A673 (cell line): ENCODE measurements around the gene SDK1. TPM values are rescaled to one million over a fixed set of nuclear protein-coding genes. Genes with fewer than 3 reads are reported as not detected.
"Not testable (repeated sequence)": the region's sequence is repeated elsewhere in the genome, so short reads cannot be mapped to it uniquely, and the experiment has no call there.

Source experiments
- BruUV-seq: library from RNA; stranded (reverse); fragments of 400-500 nt; replicated peaks from 2 replicates; lab custom pipeline; 2021; lab: Mats Ljungman, UMichigan
- CTCF ChIA-PET: fragments of 300-600 bp; sonication (Branson Sonifier 250); formaldehyde crosslinking; loops from one replicate; lab custom pipeline; 2022; ENCODE audit warnings: antibody characterized with exemption; lab: Charles Lee
- POLR2A ChIA-PET: fragments of 300-600 bp; sonication (Branson Sonifier 250); formaldehyde crosslinking; loops from one replicate; lab custom pipeline; 2022; ENCODE audit warnings: antibody characterized with exemption; ENCODE audit not compliant: low non-redundant PET; lab: Charles Lee
- DNase-seq: peaks from one replicate; pipeline ENCODE4 v3.0.0-alpha.2; 2015; ENCODE audit warnings: low spot score
- H3K27ac ChIP-seq: fragments of 200-600 bp; sonication (generic); 2 replicates; pipeline ENCODE4 v1.5.1; 2016; ENCODE audit warnings: mixed run types, low read depth, mild to moderate bottlenecking, mixed read lengths, antibody characterized with exemption, low read length; ENCODE audit not compliant: poor library complexity, severe bottlenecking
- H3K27me3 ChIP-seq: fragments of 200-600 bp; sonication (generic); replicated peaks from 2 replicates; pipeline ENCODE4 v1.6.1; 2017; ENCODE audit warnings: mixed run types, low read depth, mild to moderate bottlenecking, mixed read lengths, antibody characterized with exemption, low read length; ENCODE audit not compliant: insufficient read depth, poor library complexity
- H3K36me3 ChIP-seq: fragments of 200-600 bp; sonication (generic); 2 replicates; pipeline ENCODE4 v1.6.1; 2016; ENCODE audit warnings: mixed run types, mild to moderate bottlenecking, mixed read lengths, antibody characterized with exemption, low read length; ENCODE audit not compliant: insufficient read depth, poor library complexity, severe bottlenecking
- H3K4me1 ChIP-seq: fragments of 200-600 bp; sonication (generic); 2 replicates; pipeline ENCODE4 v1.6.1; 2017; ENCODE audit warnings: mixed run types, mild to moderate bottlenecking, mixed read lengths, antibody characterized with exemption, low read length; ENCODE audit not compliant: insufficient read depth, poor library complexity, severe bottlenecking
- H3K4me3 ChIP-seq: fragments of 200-600 bp; sonication (generic); 2 replicates; pipeline ENCODE4 v1.5.1; 2016; ENCODE audit warnings: low read depth, mixed run types, mild to moderate bottlenecking, mixed read lengths, low read length; ENCODE audit not compliant: poor library complexity, severe bottlenecking
- H3K9me3 ChIP-seq: fragments of 200-600 bp; sonication (generic); 2 replicates; pipeline ENCODE4 v1.6.1; 2016; ENCODE audit warnings: mixed run types, low read depth, mild to moderate bottlenecking, mixed read lengths, antibody characterized with exemption, low read length; ENCODE audit not compliant: poor library complexity, severe bottlenecking
- EZH2 ChIP-seq: fragments of 200-600 bp; sonication (generic); IDR thresholded peaks from 2 replicates; pipeline ENCODE4 v1.6.1; 2017; ENCODE audit warnings: borderline replicate concordance, low read depth, mild to moderate bottlenecking, mixed read lengths, antibody characterized with exemption, low read length; ENCODE audit not compliant: poor library complexity, severe bottlenecking
- intact Hi-C: fragments of 100-400 bp; cut with micrococcal nuclease; formaldehyde crosslinking; loops from one replicate; pipeline ENCODE4 v1.10.0; 2022; ENCODE audit not compliant: unreplicated experiment
- total RNA-seq: library from RNA; stranded (reverse); gene quantifications from 2 replicates; pipeline ENCODE4 v1.2.3, GENCODE V29; 2021
- TF ChIP-seq, protein P1 (sequence below): fragments of 300-800, 200-600 bp; sonication (generic); conservative IDR thresholded peaks from 2 replicates; pipeline ENCODE4 v1.5.1; 2017; ENCODE audit warnings: low read depth, mild to moderate bottlenecking, antibody characterized with exemption, low read length, moderate library complexity, mixed read lengths

The SDK1 gene
- total RNA-seq, 1 experiment from 2014 or later, result 14.7 TPM

DNA sequence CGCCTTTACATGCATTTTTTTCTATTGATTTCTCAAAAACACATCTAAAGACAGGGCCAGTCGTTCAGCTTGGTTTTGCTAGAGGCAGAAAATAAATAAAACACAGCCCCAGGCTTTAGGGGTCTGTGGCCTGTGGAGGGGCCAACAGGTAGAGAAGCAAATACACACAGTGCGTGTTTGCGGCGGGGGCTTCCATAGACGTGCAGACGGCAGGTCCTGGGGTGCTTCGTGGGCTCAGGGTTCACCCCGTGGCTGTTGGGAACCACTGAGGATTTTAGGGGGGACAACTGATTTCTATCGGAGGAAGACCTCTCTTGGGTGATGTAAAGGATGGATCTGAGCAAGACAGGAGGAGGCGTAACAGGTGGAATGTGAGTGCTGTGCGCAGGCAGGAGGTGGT lies 935.3 kb downstream of the SDK1 start:
- no peak for DNase-seq
- TF ChIP-seq EZH2, result no peak
- TF ChIP-seq, protein P1, sequence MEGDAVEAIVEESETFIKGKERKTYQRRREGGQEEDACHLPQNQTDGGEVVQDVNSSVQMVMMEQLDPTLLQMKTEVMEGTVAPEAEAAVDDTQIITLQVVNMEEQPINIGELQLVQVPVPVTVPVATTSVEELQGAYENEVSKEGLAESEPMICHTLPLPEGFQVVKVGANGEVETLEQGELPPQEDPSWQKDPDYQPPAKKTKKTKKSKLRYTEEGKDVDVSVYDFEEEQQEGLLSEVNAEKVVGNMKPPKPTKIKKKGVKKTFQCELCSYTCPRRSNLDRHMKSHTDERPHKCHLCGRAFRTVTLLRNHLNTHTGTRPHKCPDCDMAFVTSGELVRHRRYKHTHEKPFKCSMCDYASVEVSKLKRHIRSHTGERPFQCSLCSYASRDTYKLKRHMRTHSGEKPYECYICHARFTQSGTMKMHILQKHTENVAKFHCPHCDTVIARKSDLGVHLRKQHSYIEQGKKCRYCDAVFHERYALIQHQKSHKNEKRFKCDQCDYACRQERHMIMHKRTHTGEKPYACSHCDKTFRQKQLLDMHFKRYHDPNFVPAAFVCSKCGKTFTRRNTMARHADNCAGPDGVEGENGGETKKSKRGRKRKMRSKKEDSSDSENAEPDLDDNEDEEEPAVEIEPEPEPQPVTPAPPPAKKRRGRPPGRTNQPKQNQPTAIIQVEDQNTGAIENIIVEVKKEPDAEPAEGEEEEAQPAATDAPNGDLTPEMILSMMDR, result no peak
- Histone ChIP-seq H3K27ac (no peak overlapping the region), H3K36me3 (no peaks in the 10 kb centered on the region), H3K27me3 (no peaks in the 10 kb centered on the region), H3K4me1 (no peaks in the 10 kb centered on the region), H3K4me3 (no peak overlapping the region), H3K9me3 (no peaks in the 10 kb centered on the region)
- intact Hi-C loops, result no loop called here
- no TSS peak for BruUV-seq
- ChIA-PET CTCF (no interaction called here), POLR2A (no interaction called here)

DNA sequence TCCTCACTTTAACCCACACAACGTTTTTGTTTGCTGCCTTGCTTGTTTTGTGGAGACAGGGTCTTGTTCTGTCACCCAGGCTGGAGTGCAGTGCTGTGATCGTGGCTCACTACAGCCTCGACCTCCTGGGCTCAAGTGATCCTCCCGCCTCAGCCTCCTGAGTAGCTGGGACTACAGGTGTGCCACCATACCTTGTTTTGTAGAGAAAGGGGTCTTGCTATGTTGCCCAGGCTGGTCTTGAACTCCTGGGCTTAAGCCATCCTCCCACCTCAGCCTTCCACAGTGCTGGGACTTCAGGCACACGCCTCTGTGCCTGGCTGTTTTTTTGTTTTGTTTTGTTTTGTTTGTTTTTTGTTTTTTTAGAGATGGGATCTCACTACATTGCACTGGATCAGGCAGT lies 935.8 kb downstream of the SDK1 start:
- H3K27me3 ChIP-seq, H3K36me3 ChIP-seq, H3K9me3 ChIP-seq, intact Hi-C loops, H3K4me1 ChIP-seq, POLR2A ChIA-PET, H3K4me3 ChIP-seq, DNase-seq, CTCF ChIA-PET, H3K27ac ChIP-seq, BruUV-seq: not testable (repeated sequence)

DNA sequence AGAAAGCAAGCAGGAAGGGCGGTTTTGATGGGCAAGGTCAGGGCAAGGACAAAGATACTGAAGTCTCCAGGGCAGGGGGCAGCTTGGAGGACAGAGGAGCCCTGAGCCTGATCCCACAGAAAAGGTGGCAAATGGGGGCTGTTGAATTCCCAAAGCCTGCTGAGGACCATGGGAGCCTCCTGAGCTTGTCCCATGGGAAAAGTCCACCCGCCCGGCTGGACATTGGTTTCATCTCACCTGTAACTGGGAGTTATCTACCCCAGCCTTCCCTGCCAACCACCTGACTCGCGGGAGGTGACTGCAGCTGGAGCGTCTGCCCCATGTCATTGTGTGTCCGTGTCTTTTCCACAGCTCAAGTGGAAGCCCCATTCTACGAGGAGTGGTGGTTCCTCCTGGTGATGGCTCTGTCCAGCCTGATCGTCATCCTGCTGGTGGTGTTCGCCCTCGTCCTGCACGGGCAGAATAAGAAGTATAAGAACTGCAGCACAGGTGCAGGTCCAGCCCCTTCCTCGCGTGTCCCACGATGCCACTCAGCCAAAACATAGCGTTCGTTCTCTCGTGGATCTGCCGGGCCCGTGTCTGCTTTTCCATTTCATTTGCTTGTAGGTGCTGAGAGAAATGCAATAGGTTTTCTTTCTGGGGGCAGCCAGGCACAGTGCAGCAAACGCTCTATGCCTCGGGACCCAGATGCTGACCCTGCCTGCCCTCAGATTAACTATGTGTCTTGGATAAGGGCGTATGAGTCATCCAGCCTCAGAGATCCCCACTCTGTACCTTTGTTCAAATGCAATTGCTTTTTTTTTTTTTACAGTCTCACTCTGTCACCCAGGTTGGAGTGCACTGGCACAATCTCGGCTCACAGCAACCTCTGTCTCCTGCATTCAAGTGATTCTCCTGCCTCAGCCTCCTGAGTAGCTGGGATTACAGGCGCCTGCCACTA lies 936.5 kb downstream of the SDK1 start:
- Histone ChIP-seq H3K27me3 (no peaks in the 10 kb centered on the region), H3K9me3 (no peaks in the 10 kb centered on the region), H3K4me3 (no peak overlapping the region), H3K4me1 (no peaks in the 10 kb centered on the region), H3K27ac (no peak overlapping the region), H3K36me3 (no peaks in the 10 kb centered on the region)
- intact Hi-C loops, result no loop called here
- no TSS peak for BruUV-seq
- DNase-seq, result no peak
- POLR2A ChIA-PET, result no interaction called here
- no peak for TF ChIP-seq EZH2
- TF ChIP-seq, protein P1, result no peak
- CTCF ChIA-PET, result no interaction called here
